Activated T-helper 1 cell treated with Interleukin-2 at 50 U/mL for 16 hours (primary cell): Measurements from ENCODE around the gene FGF12.

Source experiments
- DNase-seq: peaks from one replicate; pipeline ENCODE4 v3.0.0-alpha.2; 2020; ENCODE audit warnings: low read depth

FGF12 gene

DNA sequence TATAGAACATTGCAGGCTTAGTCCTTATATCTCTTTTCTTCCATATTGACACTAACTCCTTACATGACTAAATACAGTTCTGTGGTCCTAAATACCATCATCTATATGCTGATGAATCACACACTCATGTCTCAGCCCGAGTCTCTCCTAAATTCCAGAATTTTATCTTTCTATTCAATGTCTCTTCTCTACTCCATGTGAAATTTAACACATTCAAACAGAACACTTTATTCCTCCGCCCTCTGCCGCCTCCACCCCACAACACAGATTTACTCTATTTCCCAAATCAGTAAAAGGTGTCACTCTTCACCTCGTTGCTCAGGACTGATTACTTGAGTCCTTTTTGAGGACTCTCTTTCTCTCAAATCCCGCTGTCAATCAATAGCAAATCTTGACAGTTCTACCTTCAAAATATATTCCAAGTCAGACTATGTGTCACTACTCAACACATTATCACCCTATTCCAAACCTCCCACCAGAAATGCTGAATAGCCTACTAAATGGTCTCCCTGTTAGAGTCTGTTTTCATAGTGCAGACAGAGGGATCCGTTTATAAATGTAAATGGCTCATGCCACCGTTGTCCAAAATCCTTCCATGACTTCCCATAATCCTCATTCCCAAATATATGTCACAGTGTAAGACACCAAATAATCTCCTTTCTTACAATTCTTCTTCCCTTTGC is 230.3 kb downstream of the FGF12 start:
- DNase-seq, result no peak

DNA sequence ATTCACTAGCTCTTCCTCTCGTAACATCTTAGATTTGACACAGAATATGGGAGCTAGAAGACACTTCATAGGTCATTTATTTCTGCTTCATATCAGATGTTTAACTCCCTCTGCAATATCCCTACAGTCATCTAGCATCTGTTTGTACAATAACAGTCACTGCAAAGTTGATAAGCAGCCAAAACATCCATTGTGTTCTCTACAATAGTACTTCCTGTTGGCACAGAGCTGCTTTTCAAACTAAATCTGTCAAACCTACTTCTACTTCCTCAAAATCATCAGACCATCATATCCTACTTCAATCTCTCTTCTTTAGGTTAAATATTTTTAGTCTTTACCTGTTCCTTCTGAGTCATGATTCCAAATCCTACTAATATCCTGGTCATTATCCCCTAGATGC is 233.2 kb downstream of the FGF12 start:
- no peak for DNase-seq

DNA sequence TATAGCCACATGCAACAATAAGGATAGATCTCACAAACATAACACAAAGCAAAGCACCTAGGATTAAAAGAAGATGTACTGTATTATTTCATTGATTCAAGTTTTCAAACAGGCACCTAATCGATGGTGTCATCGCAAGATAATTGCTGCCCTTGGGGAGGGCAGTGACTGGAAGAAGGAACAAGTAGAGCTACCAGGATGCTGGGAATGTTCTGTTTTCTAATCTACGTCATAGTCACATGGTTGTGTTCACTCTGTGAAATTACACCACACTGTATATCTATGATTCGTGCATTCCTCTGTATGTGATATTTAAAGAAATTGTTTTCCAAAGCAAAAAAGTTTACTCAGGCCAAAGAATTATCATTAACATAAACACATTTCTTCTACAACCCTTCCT is 236.6 kb downstream of the FGF12 start:
- DNase-seq, result no peak

DNA sequence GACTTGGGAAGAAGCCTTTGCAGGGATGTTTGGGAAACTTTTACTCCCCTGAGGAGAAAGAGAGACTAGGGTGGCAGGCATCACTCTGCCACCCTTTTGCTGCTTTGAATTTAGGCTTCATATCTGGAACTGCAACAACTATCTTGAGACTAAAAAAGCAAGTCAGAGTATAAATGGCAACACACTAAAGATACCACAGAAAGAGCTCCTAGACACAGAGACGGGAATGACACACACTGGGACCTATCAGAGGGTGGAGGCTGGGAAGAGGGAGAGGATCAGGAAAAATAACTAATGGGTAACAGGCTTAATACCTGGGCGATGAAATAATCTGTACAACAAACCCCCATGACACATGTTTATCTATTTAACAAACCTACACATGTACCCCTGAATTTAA is 237.8 kb downstream of the FGF12 start:
- no peak for DNase-seq

DNA sequence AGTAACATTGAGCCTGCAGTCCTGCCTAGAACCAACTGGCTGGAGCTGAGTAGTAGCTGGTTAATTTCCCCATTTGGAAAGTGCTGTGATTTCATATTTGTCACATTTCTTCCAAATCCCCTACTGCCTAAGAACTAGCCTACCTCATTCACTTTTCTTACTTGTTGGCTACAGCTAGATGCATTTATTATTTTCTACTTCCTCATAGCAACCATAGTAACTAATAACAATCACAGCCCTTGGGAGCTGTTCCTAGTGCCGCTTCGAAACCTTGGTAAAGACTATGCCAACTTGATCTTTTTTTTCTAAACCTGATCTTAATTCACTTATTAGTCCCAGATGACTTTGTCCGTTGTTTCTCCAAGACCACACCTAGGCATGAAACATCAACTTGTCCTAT is 240.3 kb downstream of the FGF12 start:
- DNase-seq, result no peak

DNA sequence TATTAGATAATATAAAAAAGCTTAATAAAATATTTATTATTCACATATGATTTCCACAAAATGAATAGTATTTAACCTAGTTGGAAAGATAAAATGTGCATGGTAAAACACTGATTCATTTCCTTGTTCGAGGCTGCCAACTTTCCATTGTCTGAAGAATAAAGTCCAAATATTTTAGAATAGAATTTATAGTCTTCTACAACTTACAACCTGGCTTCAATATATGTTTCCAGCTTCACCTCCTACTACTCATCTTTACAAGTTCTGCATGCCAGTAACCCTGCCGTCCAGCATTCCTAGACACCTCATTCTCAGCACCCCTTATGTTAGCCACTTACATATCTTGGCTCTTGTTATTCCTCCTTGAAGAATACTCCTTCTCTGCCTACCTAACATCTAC is 244.5 kb downstream of the FGF12 start:
- no peak for DNase-seq

DNA sequence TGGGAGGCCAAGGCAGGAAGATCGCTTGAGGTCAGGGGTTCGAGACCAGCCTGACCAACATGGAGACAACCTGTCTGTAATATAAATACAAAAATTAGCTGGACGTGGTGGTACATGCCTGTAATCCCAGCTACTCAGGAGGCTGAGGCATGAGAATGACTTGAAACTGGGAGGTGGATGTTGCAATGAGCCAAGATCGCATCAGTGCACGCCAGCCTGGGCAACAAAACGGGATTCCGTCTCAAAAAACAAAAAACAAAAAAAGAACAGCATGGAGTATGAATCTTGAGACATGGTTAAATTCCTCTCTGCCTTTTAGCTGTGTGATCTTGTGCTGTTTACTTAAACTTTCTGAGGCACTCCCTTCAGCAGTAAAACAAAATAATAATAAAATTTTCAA is 244.9 kb downstream of the FGF12 start:
- no peak for DNase-seq

DNA sequence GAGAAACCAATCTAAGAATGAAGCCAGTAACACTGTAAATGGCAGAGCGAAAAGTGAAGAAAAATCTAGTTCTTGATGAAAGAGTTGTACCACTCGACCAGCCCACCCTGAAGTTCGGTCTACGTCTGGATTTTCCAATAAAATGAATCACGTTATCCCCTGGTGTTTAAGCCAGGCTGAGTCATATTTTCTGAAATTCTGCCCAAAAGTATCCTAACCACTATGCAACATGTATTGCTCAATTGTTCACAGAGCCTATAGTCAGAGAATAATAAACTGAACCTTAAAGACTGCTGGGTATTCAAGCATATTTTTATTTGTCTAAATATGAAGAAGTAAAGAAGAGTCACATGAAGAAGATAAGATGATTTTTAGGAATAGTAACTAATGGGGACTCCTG is 245.7 kb downstream of the FGF12 start:
- no peak for DNase-seq

DNA sequence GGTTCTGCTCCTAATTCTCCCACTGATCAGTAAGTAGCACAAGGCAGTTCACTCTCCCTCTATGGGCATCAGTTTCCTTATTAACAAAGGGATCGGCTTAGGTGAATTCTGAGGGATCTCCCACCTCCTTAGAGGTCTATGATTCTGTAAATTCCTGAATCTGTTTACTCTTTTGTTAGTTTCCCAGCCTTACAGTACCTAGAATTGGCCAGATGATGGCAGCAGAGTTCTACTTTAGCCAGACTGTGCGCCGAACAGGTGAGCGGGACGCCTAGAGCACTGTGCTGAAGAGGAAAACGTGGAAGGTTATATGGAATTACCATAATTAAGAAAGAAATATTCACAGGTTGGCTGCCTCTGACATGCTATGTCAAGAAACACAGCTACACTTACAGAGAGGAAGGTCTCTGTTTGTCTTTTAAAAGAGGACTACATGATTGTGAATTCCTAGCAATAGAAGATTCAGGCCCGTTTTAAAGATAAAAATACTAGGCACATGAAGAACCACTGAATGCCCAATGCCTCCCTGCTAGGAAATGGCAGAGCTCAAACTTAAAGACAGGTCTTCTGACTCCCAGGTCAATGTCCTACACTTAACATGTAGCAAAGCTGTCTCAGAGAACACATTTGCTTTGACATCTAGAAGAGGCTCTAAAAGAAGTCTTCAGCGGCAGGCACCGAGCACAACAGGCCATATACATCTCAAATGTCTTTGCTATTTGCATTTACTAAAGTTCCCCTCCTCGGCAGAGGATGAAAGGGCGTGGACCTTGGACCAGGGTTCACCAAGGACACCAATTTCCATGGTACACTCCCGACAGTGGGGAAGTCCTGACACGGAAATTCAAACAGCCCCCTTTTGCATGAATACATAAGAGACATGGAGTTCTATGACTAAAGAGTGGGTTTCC is 259.9 kb downstream of the FGF12 start:
- DNase-seq, result peak; percentile 4

DNA sequence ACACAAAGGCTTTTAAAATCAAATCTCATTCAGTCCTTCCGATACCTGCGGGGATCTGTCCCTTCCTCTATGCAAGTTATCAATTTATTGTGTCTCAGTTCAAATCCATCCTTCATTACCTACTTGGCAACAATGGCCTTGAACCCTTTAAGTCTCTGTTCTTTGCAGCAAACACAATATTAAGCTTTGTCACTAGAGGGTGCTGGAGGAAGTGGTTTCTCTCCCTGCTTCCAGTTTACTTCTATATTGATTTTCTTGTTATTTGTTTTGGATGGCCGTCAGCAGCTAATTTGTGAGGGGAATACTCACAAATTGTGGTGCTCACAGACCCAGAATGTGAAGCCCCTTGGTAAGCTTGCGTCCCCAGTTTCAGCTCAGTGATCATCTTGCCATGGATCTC is 278.3 kb downstream of the FGF12 start:
- DNase-seq, result no peak

DNA sequence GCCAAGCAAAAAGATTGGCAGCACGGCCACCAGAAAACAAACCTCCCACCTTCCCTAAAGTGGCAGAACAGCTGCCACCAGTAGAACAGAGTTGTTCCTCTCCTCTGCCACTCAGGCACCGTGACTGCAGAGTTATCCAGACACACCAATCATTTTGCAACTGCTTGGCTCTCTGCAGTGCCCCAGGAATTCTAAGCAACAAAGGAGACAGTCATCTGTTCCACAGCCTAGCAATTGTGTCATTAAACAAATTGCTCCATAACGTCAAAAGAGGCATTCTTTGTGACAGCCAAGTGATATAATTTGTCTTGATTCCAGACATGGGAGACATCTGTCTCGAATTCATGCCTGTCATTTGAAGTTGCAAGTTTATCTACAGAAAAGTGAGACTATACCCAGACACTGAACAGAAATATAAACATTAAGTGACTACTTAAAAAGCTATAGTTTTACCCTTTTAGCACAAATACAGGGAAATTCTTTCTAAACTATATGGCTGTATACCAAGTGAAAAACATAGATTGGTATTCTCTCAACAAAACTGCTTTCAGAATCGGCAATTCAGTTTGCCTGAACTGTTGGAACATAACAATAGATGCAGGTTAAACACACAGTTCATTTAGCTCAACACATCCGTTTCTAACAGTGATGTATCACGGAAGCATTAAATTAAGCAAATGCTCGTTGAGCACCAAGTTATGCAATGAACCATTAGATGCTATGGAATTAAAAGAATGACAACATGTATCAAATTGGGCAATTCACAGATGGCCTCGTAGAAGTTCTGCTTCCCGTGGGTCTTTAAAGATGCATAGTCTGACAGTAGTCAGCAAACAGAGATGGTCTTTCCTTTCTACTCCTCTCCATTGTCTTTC is 281.3 kb downstream of the FGF12 start:
- DNase-seq, result no peak

DNA sequence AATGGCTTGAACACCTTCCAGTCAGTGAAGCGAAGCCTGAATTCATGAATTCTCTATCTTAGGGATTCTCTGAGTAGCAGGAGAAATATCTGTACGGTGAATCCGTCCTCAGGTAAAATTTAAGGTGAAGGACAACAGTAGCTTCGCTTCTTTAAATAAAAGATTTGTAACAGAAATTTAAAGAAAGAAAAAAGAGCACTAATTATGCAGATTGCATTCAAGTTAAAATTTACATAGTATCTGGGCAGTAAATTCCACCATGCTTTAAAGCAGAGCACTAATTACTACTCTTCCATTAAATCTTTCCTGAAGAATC is 282.6 kb downstream of the FGF12 start:
- no peak for DNase-seq

DNA sequence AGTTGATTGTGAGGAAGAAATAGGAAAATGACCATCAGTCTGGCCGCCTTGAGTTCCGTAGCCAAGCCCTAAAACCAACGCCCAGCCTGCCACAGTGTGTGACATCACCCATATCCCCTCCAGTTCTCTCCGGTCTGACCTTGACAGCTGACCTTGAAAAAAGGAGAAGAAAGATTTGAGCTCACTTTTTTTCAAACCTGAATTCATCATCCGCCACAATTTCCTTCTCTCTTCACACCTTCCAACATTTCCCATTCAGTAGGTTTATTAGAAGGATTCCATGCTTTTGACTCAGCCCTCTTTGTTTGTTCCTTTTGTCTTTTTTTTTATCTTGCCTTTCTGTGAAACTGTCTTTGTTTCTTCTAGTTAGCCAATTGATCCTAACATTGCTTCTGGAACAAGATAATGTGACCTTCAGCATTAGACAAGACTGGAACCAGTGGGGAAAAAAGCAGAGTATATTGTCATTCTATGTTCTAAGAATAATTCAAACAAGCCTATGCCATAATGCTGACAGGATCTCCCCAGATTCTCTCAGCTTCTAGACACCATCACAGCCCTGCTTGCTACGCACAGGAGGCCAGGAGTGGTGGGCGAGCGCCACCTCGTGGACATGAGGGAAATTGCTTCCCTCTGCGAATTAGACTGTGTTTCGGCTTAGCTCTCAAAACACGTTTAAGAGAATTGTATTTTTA is 283.1 kb downstream of the FGF12 start:
- DNase-seq, result peak; percentile 1

DNA sequence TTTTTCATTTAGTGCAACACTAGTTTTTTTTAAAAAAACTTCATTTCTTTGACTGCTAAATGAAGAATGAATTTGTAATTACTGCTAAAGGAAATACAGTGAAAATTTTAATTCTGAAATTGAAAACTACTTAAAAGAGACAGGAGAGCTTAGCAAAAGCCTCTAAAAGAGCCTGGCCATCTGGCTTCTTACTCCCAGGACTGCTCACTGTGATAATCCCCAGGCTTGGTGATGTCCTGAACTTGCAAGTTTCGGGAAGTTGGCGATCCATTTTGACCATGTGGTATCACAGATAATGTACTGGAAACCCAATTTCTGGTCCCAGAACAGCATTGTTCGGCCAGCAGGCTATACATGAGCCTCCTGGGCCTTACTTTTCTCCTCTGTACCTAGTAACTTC is 292.1 kb downstream of the FGF12 start:
- no peak for DNase-seq

DNA sequence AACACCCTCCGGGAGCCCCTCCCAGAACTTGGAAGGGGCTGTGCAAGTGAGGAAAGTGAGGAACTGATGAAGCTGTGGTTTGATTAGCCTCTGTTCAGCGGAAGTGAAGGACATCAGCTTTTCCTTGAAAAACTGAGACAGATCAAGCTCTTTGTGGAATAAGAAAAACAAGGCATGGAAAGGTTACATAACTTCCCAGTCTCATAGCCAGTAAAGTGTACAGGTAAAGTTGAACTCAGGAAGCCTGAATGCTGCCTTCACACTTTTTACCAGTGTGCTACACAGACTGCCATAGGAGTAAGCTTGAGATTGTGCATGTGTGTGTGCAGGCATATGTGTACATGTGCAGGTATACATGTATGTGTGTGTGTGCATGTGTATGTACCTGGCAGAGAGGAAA is 293.2 kb downstream of the FGF12 start:
- DNase-seq, result no peak

DNA sequence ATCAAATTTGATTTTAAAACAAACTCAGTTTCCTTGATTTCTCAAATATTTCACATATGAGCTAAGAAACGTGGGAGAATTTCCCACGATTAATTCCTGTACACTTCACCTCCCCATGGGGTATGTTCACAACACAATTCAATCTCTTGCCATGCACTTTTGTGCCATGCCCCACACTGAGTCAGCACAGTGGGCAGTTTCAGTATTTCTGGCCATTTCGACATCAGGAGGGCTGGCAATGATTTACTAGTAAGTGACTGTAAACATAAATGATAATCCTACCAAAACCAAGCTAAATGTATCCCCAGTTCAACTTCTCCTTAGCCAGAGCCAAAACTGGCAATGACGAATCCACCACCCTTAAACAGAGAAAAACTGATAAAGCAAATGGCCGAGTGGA is 293.6 kb downstream of the FGF12 start:
- no peak for DNase-seq

DNA sequence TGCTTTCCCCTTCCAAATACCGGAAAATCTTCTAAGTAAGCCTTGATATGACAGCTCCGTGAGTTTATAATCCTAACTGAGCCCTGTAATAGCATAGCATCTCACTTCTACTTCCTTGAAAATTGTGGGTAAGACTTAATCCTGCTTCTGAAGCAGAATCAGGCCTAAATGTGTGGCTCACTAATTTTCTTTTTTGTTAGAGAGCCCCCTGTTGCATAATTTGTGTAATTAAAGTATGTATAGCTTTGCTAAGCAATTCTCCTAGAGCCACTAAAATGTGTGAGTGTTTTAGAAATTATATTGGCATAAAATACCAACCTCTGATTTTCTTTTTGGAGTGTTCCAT is 304.4 kb downstream of the FGF12 start:
- DNase-seq, result no peak

DNA sequence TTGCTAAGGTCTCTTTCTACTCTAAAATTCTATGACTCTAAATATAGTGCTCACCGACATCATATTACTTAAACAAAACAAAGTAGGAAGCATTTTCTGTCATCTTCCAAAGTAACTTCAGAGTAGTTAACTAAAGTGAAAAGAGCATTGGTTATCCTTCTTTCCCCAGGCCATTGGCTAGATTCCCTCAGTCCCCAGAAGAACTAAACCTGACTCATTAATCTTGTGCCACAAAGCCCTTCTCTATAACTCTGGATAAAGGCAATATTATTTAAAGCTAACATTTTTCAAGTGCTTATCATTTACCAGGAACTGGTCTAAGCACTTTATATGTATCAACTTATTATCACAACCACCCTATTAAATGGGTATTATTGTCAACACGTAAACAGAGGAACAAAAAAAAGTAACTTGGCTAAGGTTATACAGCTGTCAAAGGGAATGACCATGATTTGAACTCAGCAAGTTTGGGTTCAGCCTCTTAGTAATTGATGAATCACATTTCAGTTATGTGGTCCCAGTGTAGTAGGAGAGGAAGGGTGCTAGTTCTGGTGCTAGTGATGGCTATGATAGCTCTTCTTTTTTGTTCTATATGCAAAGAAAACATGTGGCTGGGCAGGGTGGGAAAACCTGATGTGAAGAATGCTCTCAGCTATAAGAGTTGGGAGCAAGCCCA is 304.9 kb downstream of the FGF12 start:
- no peak for DNase-seq

DNA sequence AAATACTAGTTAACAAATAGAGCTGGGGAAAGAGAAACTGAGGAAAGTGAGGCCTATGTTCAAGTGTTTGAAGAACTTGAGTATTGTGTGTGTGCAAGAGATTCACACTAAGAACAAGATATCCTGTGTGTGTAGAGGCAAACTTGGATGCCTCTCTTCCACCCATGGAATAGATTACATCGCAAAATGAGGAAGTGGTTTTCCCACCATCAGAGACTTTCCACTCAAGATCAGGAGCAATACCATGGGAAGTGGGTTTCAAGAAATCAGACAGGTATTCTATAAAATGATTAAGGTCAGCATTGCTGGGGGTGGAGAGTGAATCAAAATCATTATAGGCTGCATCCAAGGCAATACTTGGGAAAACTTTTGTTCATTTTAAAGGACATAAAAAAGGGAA is 308.0 kb downstream of the FGF12 start:
- DNase-seq, result no peak

DNA sequence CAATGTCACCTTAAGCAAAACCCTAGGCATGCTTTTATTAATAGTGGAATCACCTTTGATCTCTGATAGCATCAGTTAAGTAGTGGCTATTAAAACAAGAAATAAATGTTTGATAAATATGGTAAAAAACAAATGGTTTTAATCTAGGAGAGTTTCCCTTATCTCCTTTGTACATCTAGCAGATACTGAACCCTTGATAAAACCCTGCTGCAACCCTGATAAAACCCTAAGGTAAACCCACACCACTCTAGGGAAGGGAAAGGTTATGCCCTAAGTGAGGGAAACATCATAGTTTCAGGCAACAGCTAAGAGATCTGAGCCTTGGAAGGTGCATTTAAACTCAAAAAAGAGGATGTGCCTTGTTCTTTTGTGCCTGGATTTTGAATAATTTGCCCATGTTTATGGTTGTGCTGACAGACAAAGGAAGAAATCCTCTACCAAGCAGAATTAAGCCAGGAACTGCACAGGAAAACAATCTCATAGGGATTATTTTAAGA is 309.7 kb downstream of the FGF12 start:
- no peak for DNase-seq

DNA sequence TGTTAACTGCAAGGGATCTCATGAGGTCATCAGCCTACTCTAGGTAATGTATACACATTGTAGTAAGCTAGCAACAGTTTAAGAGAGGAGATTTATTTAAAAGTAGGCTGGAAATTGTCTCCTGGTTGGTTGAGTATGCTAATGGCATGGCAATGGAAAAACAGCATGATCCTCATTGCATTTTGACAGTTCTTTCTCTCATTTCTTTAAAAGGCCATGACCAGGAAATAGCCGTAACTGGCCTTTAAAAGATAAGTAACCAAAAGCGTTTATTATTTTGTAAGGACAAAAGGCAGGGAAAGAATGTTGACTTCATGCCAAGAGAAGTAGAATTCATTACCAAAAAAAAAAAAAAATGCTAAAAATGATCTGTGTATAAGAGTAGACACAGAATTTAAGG is 310.3 kb downstream of the FGF12 start:
- DNase-seq, result no peak

DNA sequence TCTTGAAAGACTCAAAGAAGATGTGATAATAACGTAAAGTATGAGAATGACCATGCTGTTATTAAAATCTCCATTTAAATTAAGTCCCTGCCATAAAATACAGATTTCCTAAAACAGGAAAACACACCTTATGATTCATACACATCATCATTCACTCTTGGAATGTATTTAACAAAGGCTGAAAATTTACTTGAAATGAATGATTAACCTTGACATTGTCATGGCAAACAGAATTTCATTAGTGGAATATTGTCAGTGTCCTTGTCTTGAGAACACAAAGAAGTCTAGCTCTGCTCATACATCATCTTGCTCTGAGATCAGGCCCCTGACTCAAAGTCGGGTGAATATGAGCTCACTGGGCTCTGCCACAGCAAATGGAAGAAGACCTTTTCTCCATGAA is 313.9 kb downstream of the FGF12 start:
- no peak for DNase-seq
